Parathyroid adenoma (tissue), 2 donors: ENCODE measurements around the gene EFCAB6.

ENCODE experiments used
- H2AFZ ChIP-seq: fragments of 300-600 bp; sonication (generic); one replicate; pipeline ENCODE4 v1.7.0; 2017; ENCODE audit warnings: antibody characterized with exemption, mild to moderate bottlenecking
- H3K27ac ChIP-seq: fragments of 300-600 bp; sonication (generic); one replicate; pipeline ENCODE4 v1.7.0; 2017
- H3K27me3 ChIP-seq: fragments of 300-600 bp; sonication (generic); one replicate; pipeline ENCODE4 v1.7.0; 2017; ENCODE audit warnings: low read length; ENCODE audit not compliant: control insufficient read depth, insufficient read depth
- H3K36me3 ChIP-seq: fragments of 300-600 bp; sonication (generic); one replicate; pipeline ENCODE4 v1.7.0; 2017; ENCODE audit warnings: low read length; ENCODE audit not compliant: control insufficient read depth, insufficient read depth
- H3K4me1 ChIP-seq: fragments of 300-600 bp; sonication (generic); one replicate; pipeline ENCODE4 v1.7.0; 2017; ENCODE audit warnings: control low read depth
- H3K4me2 ChIP-seq: fragments of 300-600 bp; sonication (generic); one replicate; pipeline ENCODE4 v1.7.0; 2017; ENCODE audit warnings: low read length
- H3K4me3 ChIP-seq: fragments of 300-600 bp; sonication (generic); one replicate; pipeline ENCODE4 v1.7.0; 2017; ENCODE audit warnings: low read depth, low read length
- H3K79me2 ChIP-seq: fragments of 300-600 bp; sonication (generic); one replicate; pipeline ENCODE4 v1.7.0; 2017; ENCODE audit warnings: control low read depth
- H3K9ac ChIP-seq: fragments of 300-600 bp; sonication (generic); one replicate; pipeline ENCODE4 v1.7.0; 2017; ENCODE audit warnings: mild to moderate bottlenecking
- H3K9me3 ChIP-seq: fragments of 300-600 bp; sonication (generic); one replicate; pipeline ENCODE4 v1.7.0; 2017; ENCODE audit warnings: low read length; ENCODE audit not compliant: control insufficient read depth
- TF ChIP-seq, protein P1 (sequence below): fragments of 300-600 bp; sonication (generic); IDR thresholded peaks from one replicate; pipeline ENCODE4 v1.7.0; 2017; ENCODE audit warnings: antibody characterized with exemption, mild to moderate bottlenecking
- donor health status: primary hyperparathyroidism.

The EFCAB6 gene

DNA sequence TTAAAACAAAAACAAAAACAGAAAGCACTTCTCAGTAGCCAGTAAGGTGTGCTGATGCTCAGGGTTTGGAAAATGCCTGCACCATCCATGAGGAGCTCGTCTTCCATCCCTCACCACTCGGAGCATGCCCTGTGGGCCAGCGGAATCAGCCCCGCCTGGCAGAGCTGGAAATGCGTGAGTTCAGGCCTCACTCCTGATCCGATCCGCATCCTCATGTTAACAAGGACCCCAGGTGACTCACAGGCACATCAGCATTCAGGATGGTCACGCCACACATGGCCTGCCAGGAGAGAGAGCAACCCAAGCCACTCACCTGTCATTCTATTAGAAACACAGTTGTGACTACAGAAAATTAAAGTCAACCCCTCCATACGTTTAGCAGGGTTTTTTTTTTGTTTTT lies 211.8 kb downstream of the EFCAB6 start:
- Histone ChIP-seq H3K9ac (no peak overlapping the region), H3K4me1 (no peaks in the 10 kb centered on the region), H3K27ac (no peak overlapping the region), H2AFZ (no peak overlapping the region), H3K4me2 (no peak overlapping the region), H3K9me3 (no peaks in the 10 kb centered on the region), H3K36me3 (no peaks in the 10 kb centered on the region), H3K27me3 (no peaks in the 10 kb centered on the region), H3K4me3 (no peak overlapping the region), H3K79me2 (no peaks in the 10 kb centered on the region)
- TF ChIP-seq, protein P1, sequence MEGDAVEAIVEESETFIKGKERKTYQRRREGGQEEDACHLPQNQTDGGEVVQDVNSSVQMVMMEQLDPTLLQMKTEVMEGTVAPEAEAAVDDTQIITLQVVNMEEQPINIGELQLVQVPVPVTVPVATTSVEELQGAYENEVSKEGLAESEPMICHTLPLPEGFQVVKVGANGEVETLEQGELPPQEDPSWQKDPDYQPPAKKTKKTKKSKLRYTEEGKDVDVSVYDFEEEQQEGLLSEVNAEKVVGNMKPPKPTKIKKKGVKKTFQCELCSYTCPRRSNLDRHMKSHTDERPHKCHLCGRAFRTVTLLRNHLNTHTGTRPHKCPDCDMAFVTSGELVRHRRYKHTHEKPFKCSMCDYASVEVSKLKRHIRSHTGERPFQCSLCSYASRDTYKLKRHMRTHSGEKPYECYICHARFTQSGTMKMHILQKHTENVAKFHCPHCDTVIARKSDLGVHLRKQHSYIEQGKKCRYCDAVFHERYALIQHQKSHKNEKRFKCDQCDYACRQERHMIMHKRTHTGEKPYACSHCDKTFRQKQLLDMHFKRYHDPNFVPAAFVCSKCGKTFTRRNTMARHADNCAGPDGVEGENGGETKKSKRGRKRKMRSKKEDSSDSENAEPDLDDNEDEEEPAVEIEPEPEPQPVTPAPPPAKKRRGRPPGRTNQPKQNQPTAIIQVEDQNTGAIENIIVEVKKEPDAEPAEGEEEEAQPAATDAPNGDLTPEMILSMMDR: no peak

DNA sequence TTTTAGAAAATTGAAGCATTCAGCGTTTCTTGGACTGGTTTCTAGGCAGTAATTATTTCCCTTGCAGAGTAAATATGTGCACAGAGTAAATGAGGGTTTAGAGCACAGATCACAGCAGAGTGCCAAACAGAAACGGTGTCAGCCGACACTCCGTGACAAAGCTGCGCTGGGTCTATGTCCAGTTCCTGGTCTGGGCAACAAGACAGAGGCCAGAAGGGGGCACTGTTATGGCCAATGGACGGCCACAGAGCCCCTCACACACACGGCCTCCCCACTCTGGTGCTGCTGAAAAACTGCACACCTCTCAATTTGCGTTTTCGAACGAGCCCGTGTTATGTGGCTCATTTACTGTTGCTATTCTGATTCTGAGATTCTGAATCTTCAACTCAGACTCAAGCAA lies 219.6 kb downstream of the EFCAB6 start:
- no peaks in the 10 kb centered on the region for H3K4me1 ChIP-seq
- H2AFZ ChIP-seq: no peak overlapping the region
- H3K79me2 ChIP-seq: no peaks in the 10 kb centered on the region
- no peaks in the 10 kb centered on the region for H3K27me3 ChIP-seq
- TF ChIP-seq, protein P1: no peak
- no peak overlapping the region for H3K9ac ChIP-seq
- no peak overlapping the region for H3K4me3 ChIP-seq
- H3K36me3 ChIP-seq: no peaks in the 10 kb centered on the region
- no peak overlapping the region for H3K27ac ChIP-seq
- no peak overlapping the region for H3K4me2 ChIP-seq
- no peaks in the 10 kb centered on the region for H3K9me3 ChIP-seq

DNA sequence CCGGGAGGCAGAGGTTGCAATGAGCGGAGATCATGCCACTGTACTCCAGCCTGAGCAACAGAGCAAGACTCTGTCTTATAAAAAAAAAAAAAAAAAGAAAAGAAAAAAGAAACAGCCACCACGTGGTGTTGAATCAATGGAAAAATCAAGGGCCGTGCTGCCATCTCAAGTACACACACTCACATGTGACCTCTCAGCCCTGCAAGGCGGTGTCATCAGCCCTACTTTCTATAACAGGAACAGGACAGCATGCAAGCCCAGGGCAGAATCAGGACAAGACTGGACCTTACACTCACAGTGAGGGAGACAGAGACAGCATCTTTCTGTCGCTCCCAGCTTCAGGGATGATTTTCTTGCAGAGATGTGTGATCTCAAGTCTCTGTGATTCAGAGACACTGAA lies 220.7 kb downstream of the EFCAB6 start:
- H3K27me3 ChIP-seq: no peaks in the 10 kb centered on the region
- TF ChIP-seq, protein P1: no peak
- H3K4me3 ChIP-seq: no peak overlapping the region
- no peaks in the 10 kb centered on the region for H3K36me3 ChIP-seq
- H3K4me1 ChIP-seq: no peaks in the 10 kb centered on the region
- no peaks in the 10 kb centered on the region for H3K79me2 ChIP-seq
- no peak overlapping the region for H2AFZ ChIP-seq
- H3K4me2 ChIP-seq: no peak overlapping the region
- H3K27ac ChIP-seq: no peak overlapping the region
- no peaks in the 10 kb centered on the region for H3K9me3 ChIP-seq
- H3K9ac ChIP-seq: no peak overlapping the region

DNA sequence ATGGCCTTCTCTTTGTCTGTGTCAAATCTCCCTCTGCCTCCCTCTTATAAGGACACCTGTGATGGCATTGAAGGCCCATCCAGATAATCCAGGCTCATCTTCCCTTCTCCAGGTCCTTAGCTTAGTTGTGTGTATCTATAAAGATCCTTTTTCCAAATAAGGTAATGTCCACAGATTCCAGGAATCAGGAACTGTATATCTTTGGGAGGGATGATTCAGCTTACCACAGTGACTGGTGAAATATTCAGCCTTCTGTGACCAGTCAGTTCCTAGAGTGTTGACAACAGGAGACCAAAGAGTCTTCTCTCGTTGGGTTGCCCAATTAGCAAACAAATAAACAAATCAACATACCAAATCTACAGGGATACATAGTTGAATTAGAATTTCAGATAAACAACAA lies 224.5 kb downstream of the EFCAB6 start:
- TF ChIP-seq, protein P1: no peak
- H3K4me1 ChIP-seq: no peaks in the 10 kb centered on the region
- no peaks in the 10 kb centered on the region for H3K9me3 ChIP-seq
- no peaks in the 10 kb centered on the region for H3K27me3 ChIP-seq
- no peak overlapping the region for H3K4me2 ChIP-seq
- H3K9ac ChIP-seq: no peak overlapping the region
- H3K36me3 ChIP-seq: no peaks in the 10 kb centered on the region
- H2AFZ ChIP-seq: no peak overlapping the region
- H3K27ac ChIP-seq: no peak overlapping the region
- H3K4me3 ChIP-seq: no peak overlapping the region
- no peaks in the 10 kb centered on the region for H3K79me2 ChIP-seq

DNA sequence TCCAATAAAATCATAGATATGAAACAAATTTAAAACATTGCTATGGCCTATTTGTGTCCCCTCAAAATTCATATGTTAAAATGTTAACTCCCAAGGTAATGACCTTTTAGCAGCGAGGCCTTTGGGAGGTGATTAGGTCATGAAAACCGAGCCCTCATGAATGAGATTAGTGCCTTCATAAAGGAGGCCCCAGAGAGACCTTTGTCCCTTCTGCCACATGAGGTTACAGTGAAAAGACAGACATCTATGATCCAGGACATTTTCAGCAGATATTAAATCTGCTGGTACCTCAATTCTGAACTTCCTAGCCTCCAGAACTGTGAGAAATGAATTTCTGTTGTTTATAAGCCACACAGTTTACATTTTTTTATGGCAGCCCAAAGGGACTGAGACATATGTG lies 228.6 kb downstream of the EFCAB6 start:
- Histone ChIP-seq H3K4me2 (no peak overlapping the region), H3K36me3 (no peaks in the 10 kb centered on the region)
- TF ChIP-seq, protein P1: no peak

More for the DNA sequence above, 228.6 kb downstream of the EFCAB6 start:
- Histone ChIP-seq H2AFZ (no peak overlapping the region), H3K4me3 (no peak overlapping the region), H3K27me3 (no peaks in the 10 kb centered on the region), H3K27ac (no peak overlapping the region), H3K4me1 (no peaks in the 10 kb centered on the region), H3K9ac (no peak overlapping the region), H3K9me3 (no peaks in the 10 kb centered on the region), H3K79me2 (no peaks in the 10 kb centered on the region)
